Activated T-helper 1 cell treated with anti-CD3 and anti-CD28 coated beads, Interleukin-12 subunit alpha, Interleukin-12 subunit beta, Interleukin-2, Interleukin-4 antibody, amounts not matched to agents 30 ng/mL and 10 ng/mL and 1 ng/mL, durations not matched to agents 14 hours and 24 hours and 36 hours (primary cell): Measurements from ENCODE around the gene AZIN2. TPM values are rescaled to one million over a fixed set of nuclear protein-coding genes. Genes with fewer than 3 reads are reported as not detected.
"Not testable (repeated sequence)": the region's sequence is repeated elsewhere in the genome, so short reads cannot be mapped to it uniquely, and the experiment has no call there.

Experiments used
- DNase-seq: peaks from one replicate; pipeline ENCODE4 v3.0.0; 2021; ENCODE audit warnings: low spot score
- H3K27ac Mint-ChIP-seq: one replicate; pipeline ENCODE4 v1.8.0; 2021; ENCODE audit warnings: mild to moderate bottlenecking, mixed read lengths
- H3K27me3 Mint-ChIP-seq: one replicate; pipeline ENCODE4 v1.8.0; 2022; ENCODE audit warnings: mild to moderate bottlenecking, moderate library complexity, mixed read lengths; ENCODE audit not compliant: insufficient read depth
- H3K36me3 Mint-ChIP-seq: one replicate; pipeline ENCODE4 v1.8.0; 2021; ENCODE audit warnings: low read depth, mixed read lengths
- H3K4me1 Mint-ChIP-seq: one replicate; pipeline ENCODE4 v1.8.0; 2021; ENCODE audit warnings: low read depth, mixed read lengths
- H3K4me3 Mint-ChIP-seq: one replicate; pipeline ENCODE4 v1.8.0; 2021; ENCODE audit warnings: mild to moderate bottlenecking, moderate library complexity, mixed read lengths
- H3K9me3 Mint-ChIP-seq: one replicate; pipeline ENCODE4 v1.8.0; 2021; ENCODE audit warnings: mixed read lengths
- intact Hi-C: fragments of 100-400 bp; cut with micrococcal nuclease; formaldehyde crosslinking; loops from one replicate; pipeline ENCODE4 v1.15.1; 2024
- total RNA-seq: library from RNA; stranded (reverse); gene quantifications from 2 replicates; pipeline ENCODE4 v1.2.3, GENCODE V29; 2022

The AZIN2 gene
- total RNA-seq, 1 donor from 2014 or later, result 1.4 TPM

GRCh38 chr1:33088119-33088906 lies 7.4 kb downstream of the AZIN2 start:
- intact Hi-C loops, result loop anchor here (1.0 to 10.0 kb wide), 2 partner anchors 11 to 374 kb away; no protein-coding TSS in a partner anchor
- peaks cover 26% of the 10 kb centered on the region for H3K4me1 Mint-ChIP-seq
- DNase-seq, result no peak
- no peaks in the 10 kb centered on the region for H3K9me3 Mint-ChIP-seq
- H3K27me3 Mint-ChIP-seq, result peaks cover 12% of the 10 kb centered on the region
- H3K36me3 Mint-ChIP-seq, result peaks cover 1% of the 10 kb centered on the region
- H3K27ac Mint-ChIP-seq, result peak overlapping the region; percentile 91
- H3K4me3 Mint-ChIP-seq, result peak overlapping the region; percentile 52

GRCh38 chr1:33089457-33089856 lies 8.5 kb downstream of the AZIN2 start:
- no peaks in the 10 kb centered on the region for H3K9me3 Mint-ChIP-seq
- H3K36me3 Mint-ChIP-seq, result peaks cover 1% of the 10 kb centered on the region
- H3K4me3 Mint-ChIP-seq, result no peak overlapping the region
- peaks cover 5% of the 10 kb centered on the region for H3K27me3 Mint-ChIP-seq
- intact Hi-C loops, result loop anchor here (10.0 kb wide), 1 partner anchor 375 kb away; no protein-coding TSS in a partner anchor
- peaks cover 28% of the 10 kb centered on the region for H3K4me1 Mint-ChIP-seq
- H3K27ac Mint-ChIP-seq, result no peak overlapping the region
- no peak for DNase-seq

DNA sequence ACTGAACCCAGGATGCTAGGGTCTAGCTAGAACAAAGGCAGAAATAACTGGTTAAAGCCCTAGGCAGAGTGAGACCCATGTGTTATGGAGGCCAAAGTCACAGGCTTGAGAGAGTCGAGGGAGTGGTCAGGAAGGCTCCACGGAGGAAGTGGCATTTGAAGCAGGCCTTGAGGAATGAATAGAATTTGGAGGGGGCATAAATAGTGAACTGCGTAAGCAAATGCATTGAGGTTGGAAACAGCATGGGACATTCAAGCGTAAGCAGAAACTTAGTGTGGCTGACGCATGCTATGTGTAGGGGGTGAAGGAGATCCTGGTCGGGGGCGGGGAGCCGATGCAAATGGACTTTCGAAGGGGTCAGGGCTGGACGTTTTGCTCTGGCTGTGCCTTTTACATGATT lies 11.5 kb downstream of the AZIN2 start:
- no peak overlapping the region for H3K4me3 Mint-ChIP-seq
- no peaks in the 10 kb centered on the region for H3K9me3 Mint-ChIP-seq
- H3K4me1 Mint-ChIP-seq, result peaks cover 52% of the 10 kb centered on the region
- peaks cover 1% of the 10 kb centered on the region for H3K36me3 Mint-ChIP-seq
- H3K27ac Mint-ChIP-seq, result no peak overlapping the region
- H3K27me3 Mint-ChIP-seq, result no peaks in the 10 kb centered on the region
- no peak for DNase-seq
- intact Hi-C loops, result no loop called here

- peaks cover 52% of the 10 kb centered on the region for H3K4me1 Mint-ChIP-seq
- peaks cover 1% of the 10 kb centered on the region for H3K36me3 Mint-ChIP-seq
- no peaks in the 10 kb centered on the region for H3K27me3 Mint-ChIP-seq
- H3K4me3 Mint-ChIP-seq, result no peak overlapping the region
- no peaks in the 10 kb centered on the region for H3K9me3 Mint-ChIP-seq
- intact Hi-C loops, result no loop called here
- DNase-seq, result no peak
- no peak overlapping the region for H3K27ac Mint-ChIP-seq
Measured at GRCh38 chr1:33093004-33093403, 12.1 kb downstream of the AZIN2 start.

DNA sequence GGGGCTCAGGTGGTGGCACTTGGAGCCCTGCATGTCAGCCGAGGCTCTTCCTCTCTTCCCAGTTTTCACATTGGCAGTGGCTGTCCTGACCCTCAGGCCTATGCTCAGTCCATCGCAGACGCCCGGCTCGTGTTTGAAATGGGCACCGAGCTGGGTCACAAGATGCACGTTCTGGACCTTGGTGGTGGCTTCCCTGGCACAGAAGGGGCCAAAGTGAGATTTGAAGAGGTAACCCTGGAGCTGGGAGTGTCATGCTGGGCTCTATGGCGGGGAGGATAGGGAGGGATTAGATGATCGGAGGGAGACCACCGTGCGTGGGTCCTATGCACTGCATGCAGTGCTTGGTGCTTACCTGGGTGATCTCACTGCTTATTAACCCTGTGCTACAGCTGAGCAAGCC lies 13.5 kb downstream of the AZIN2 start:
- no peak overlapping the region for H3K4me3 Mint-ChIP-seq
- no peaks in the 10 kb centered on the region for H3K27me3 Mint-ChIP-seq
- no peak overlapping the region for H3K27ac Mint-ChIP-seq
- intact Hi-C loops, result no loop called here
- peaks cover 55% of the 10 kb centered on the region for H3K4me1 Mint-ChIP-seq
- peaks cover 4% of the 10 kb centered on the region for H3K36me3 Mint-ChIP-seq
- no peaks in the 10 kb centered on the region for H3K9me3 Mint-ChIP-seq
- DNase-seq, result no peak

GRCh38 chr1:33094971-33095604 lies 14.1 kb downstream of the AZIN2 start:
- Mint-ChIP-seq H3K4me1 (peaks cover 57% of the 10 kb centered on the region), H3K36me3 (peaks cover 4% of the 10 kb centered on the region), H3K27ac (no peak overlapping the region), H3K27me3 (no peaks in the 10 kb centered on the region), H3K4me3 (no peak overlapping the region), H3K9me3 (no peaks in the 10 kb centered on the region)
- no peak for DNase-seq
- intact Hi-C loops, result loop anchor here (5.0 kb wide), 2 partner anchors 58 to 103 kb away; partner anchors contain the start of gene AK2

- no peak overlapping the region for H3K27ac Mint-ChIP-seq
Measured at GRCh38 chr1:33096363-33097005, 15.5 kb downstream of the AZIN2 start.

GRCh38 chr1:33097137-33097611 lies 16.2 kb downstream of the AZIN2 start:
- Mint-ChIP-seq H3K4me3 (no peak overlapping the region), H3K4me1 (peaks cover 70% of the 10 kb centered on the region), H3K9me3 (no peaks in the 10 kb centered on the region), H3K36me3 (peaks cover 4% of the 10 kb centered on the region), H3K27me3 (no peaks in the 10 kb centered on the region), H3K27ac (no peak overlapping the region)
- intact Hi-C loops, result loop anchor here (5.0 kb wide), 2 partner anchors 60 to 105 kb away; partner anchors contain the start of gene AK2
- no peak for DNase-seq

More at GRCh38 chr1:33096363-33097005, 15.5 kb downstream of the AZIN2 start:
- H3K36me3 Mint-ChIP-seq, result peaks cover 4% of the 10 kb centered on the region
- DNase-seq, result no peak
- H3K27me3 Mint-ChIP-seq, result no peaks in the 10 kb centered on the region
- H3K4me3 Mint-ChIP-seq, result no peak overlapping the region
- peaks cover 70% of the 10 kb centered on the region for H3K4me1 Mint-ChIP-seq
- H3K9me3 Mint-ChIP-seq, result no peaks in the 10 kb centered on the region
- intact Hi-C loops, result loop anchor here (5.0 kb wide), 2 partner anchors 59 to 104 kb away; partner anchors contain the start of gene AK2

DNA sequence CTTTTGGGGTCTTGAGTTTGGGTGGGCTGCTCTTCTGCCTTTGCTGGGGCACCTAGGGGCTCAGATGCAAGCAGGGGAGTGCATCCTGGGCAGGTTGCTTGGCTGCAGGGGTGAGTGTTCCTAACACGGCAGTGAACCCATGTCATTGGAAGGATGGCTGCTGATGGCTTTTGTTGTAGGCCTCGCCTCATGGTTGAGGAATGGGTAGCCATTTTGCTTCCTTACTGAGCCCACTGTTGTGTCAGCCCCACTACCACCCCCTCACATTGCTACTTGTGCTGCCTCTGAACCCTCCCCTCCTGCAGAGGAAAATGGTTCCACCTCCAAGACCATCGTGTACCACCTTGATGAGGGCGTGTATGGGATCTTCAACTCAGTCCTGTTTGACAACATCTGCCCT lies 16.8 kb downstream of the AZIN2 start:
- Mint-ChIP-seq H3K4me1 (peaks cover 70% of the 10 kb centered on the region), H3K27me3 (no peaks in the 10 kb centered on the region), H3K27ac (no peak overlapping the region), H3K9me3 (no peaks in the 10 kb centered on the region), H3K4me3 (no peak overlapping the region), H3K36me3 (peaks cover 4% of the 10 kb centered on the region)
- DNase-seq, result no peak
- intact Hi-C loops, result loop anchor here (2.0 to 5.0 kb wide), 4 partner anchors 60 to 159 kb away; partner anchors contain the start of genes AK2 and ZNF362

DNA sequence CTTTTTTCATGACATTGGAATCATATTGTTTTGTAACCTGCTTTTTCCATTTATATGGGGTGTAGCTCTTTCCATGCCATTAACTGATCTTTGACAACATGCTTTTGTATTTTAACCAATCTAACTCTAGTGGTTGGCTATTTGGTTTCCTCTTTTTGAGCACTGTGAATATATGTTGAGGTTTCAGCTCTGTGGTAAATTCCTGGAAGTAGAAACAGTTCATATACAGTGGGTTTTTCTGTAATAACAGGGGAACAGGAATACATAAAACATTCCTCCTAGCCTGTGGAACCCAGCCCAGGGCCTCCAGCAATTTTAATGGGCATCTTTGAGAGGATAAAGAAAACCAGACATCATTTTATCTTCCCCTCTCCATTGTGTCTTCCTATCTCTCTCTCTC lies 17.4 kb downstream of the AZIN2 start:
- Mint-ChIP-seq H3K27me3 (no peaks in the 10 kb centered on the region), H3K4me3 (peak overlapping the region; percentile 74), H3K9me3 (no peaks in the 10 kb centered on the region), H3K27ac (peak overlapping the region; percentile 94), H3K4me1 (peaks cover 70% of the 10 kb centered on the region), H3K36me3 (peaks cover 9% of the 10 kb centered on the region)
- DNase-seq, result no peak
- intact Hi-C loops, result loop anchor here (2.0 to 5.0 kb wide), 4 partner anchors 61 to 158 kb away; partner anchors contain the start of genes AK2 and ZNF362

DNA sequence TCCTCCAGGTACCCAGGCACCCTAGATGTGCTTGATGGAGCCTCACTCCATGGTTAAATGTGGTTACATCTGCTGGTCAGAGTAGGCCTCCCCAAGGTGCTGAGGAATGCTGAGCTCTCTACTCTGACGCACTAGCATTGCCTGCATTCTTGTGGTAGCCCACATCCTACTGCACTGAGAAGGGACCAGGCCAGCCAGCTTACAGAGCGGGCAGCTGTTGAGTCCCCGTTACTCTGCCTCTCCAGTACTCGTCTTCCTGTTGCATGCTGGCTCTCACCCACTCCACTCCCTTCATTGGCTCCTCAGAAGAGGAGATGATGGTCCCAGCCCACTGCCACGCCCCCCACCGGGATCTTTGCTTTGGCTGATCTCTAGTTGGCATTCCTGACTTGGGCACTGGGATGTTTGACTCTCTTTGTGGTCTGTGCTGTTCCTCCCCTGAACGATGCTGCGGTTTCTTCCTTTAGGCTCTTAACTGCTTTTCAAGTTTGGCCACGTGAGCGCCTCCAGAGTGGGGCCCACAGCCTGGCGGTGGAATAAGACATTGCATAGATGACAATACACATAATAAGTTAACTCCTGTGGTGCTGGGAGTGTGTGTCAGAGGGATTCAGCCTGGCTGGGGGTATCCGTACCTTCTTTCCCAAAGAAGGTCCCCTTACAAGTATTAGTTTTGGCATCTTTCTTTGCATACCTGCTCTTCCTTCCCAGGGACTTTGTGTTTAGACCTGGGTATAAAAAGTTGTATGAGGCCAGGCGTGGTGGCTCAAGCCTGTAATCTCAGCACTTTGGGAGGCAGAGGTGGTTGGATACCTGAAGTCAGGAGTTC lies 18.6 kb downstream of the AZIN2 start:
- Mint-ChIP-seq H3K27me3 (no peaks in the 10 kb centered on the region), H3K9me3 (no peaks in the 10 kb centered on the region), H3K4me3 (peak overlapping the region; percentile 74), H3K27ac (peak overlapping the region; percentile 94), H3K36me3 (peaks cover 9% of the 10 kb centered on the region), H3K4me1 (peaks cover 68% of the 10 kb centered on the region)
- intact Hi-C loops, result loop anchor here (1.0 to 5.0 kb wide), 7 partner anchors 11 to 157 kb away; partner anchors contain the start of genes AK2, AZIN2 and ZNF362
- DNase-seq, result peak; percentile 77

GRCh38 chr1:33100119-33100415 lies 19.1 kb downstream of the AZIN2 start:
- H3K27me3 Mint-ChIP-seq, H3K36me3 Mint-ChIP-seq, intact Hi-C loops, H3K9me3 Mint-ChIP-seq, DNase-seq, H3K4me3 Mint-ChIP-seq: not testable (repeated sequence)
- H3K27ac Mint-ChIP-seq, result peak overlapping the region; percentile 94
- peaks cover 62% of the 10 kb centered on the region for H3K4me1 Mint-ChIP-seq
